GM18861 (cell line): Measurements from ENCODE around the gene HTR3E.
"Not testable (repeated sequence)": the region's sequence is repeated elsewhere in the genome, so short reads cannot be mapped to it uniquely, and the experiment has no call there.

ENCODE experiments used
- ATAC-seq: cut with Tn5 transposase; IDR thresholded peaks from one replicate; pipeline ENCODE4 v1.9.1; 2021; ENCODE audit not compliant: unreplicated experiment

HTR3E gene, protein sequence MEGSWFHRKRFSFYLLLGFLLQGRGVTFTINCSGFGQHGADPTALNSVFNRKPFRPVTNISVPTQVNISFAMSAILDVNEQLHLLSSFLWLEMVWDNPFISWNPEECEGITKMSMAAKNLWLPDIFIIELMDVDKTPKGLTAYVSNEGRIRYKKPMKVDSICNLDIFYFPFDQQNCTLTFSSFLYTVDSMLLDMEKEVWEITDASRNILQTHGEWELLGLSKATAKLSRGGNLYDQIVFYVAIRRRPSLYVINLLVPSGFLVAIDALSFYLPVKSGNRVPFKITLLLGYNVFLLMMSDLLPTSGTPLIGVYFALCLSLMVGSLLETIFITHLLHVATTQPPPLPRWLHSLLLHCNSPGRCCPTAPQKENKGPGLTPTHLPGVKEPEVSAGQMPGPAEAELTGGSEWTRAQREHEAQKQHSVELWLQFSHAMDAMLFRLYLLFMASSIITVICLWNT

DNA sequence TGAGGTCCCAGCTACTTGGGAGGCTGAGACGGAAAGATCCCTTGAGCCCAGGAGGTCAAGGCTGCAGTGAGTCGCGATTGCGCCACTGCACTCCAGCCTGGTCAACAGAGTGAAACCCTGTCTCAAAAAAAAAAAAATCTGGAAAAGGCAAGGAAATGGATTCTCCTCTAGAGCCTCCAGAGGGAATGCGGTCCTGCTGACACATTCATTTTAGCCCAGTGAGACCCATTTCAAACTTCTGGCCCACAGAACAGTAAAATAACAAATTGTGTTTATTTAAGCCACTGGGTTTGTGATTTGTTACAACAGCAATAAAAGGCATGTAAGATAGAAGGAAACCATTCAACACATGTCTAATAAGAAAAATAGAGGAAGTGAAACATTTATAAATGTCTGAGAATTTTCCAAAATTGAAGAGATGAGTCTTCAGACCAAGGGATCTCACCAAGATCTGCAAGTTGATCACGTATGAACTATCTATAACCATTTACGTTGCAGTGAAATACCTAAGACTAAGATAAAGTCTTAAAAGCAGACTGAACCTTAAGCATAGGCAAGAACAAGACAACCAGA is at the start of gene HTR3E:
Gene HTR3E, plus strand, starts transcription at position 254 of the 573 bp plus-strand sequence. CDS start 466 bp downstream, outside the sequence.
- ATAC-seq, result no peak

DNA sequence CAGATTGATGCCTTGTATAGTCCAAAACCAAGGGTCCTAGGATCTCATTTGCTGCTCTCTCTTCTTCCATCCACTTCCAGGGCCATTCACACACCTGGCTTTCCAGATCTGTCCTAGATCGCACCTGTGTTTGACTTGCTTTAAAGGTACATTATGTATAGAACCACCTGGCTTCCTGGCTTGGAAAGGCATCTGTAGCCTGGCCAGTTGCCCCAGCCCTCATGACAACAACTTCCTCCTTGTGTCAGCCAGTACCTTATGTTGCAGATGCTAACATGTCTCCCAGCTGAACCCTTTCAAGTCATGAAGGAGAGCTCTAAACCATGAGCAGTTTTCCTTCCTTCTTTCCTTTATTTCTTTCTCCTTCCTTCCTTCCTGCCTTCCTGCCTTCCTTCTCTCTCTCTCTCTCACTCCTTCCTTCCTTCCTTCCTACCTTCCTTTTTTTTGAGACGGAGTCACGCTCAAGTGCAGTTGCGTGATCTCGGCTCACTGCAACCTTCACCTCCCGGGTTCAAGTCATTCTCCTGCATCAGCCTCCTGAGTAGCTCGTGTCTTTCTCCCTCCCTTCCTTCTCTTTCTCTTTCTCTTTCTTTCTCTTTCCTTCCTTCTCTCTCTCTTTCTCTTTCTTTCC is 46.5 kb upstream of the HTR3E start:
- no peak for ATAC-seq

DNA sequence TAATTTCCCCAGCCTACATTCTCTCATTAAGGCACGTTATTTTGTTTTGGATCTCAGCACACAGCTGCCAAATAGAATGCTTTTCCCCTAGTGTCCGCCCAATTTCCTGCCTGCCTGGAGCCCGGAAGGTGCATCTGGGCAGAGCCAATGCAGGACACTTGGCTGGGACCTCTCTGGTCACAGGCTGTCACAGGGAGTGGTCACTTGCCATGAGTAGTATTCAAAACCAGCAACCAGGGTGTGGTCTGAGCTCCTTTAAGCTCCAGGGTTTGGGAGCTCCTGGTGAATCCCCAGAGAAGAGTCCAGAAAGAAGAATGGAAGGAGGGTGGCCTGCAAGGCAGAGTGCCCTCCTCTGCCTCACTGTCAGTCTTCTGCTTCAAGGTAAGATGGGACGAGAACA is 44.1 kb upstream of the HTR3E start, which contains the start of gene HTR3C:
Gene HTR3C, plus strand, starts transcription at position 281 of the 400 bp plus-strand sequence. Its CDS starts 34 bp downstream, at position 315.
- ATAC-seq, result no peak

DNA sequence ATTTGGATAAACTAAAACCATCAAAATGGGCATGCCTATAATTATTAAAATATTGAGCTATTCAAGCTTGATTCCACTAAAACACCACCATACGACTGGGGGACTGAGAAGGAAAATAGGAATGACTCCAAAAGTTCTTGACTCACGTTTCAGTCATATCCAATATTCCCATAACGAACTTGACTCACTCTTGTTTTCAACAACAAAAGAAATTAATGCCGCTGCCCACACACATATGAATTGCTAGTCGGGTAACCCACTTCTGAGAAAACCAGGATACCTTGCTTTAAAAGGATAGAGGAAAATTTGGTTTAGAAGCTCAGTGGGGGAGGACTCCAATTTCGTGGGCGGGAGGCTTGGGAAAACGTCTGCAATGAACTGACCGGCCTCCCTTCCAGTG is 38.8 kb upstream of the HTR3E start:
- no peak for ATAC-seq

DNA sequence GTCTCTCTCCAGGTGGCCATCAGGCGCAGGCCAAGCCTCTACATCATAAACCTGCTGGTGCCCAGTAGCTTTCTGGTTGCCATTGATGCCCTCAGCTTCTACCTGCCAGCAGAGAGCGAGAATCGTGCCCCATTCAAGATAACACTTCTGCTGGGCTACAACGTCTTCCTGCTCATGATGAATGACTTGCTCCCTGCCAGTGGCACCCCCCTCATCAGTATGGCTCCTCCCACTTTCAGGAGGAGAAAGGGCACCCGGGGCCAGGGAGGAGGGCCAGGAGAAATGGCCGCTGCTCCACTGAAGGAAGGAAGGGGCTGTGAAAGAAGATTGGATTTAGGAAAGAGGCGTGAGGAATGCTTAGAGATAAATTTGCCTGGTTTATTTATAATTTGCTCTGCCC is 37.4 kb upstream of the HTR3E start:
- ATAC-seq, result no peak

DNA sequence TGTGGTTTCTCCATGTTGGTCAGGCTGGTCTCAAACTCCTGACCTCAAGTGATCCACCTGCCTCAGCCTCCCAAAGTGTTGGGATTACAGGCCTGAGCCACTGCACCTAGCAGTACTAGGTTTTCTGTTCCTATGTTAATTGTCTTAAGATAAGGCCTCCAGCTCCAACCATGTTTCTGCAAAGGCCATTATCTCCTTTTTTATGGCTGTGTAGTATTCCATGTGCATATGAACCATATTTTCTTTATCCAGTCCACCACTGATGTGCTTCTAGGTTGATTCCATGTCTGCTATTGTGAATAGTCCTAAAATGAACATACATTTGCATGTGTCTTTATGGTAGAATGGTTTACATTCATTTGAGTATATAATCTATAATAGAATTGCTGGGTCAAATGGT is 34.2 kb upstream of the HTR3E start:
- ATAC-seq, result no peak

DNA sequence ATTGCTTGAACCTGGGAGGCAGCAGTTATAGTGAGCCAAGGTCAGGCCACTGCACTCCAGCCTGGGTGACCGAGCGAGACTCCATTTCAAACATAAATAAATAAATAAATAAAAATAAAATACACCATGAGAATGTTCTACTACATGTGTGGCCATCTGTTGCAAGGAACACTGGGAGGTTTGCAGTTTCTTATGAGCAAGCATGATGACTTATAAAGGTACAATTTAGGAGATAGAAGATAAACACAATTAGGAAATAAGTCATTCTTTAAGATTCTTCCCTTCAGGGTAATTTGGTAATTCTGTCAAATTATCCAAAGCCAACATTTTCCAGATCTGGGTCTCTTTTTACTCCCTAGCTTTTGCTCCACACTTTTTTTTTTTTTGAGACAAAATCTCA is 30.7 kb upstream of the HTR3E start:
- ATAC-seq, result no peak

DNA sequence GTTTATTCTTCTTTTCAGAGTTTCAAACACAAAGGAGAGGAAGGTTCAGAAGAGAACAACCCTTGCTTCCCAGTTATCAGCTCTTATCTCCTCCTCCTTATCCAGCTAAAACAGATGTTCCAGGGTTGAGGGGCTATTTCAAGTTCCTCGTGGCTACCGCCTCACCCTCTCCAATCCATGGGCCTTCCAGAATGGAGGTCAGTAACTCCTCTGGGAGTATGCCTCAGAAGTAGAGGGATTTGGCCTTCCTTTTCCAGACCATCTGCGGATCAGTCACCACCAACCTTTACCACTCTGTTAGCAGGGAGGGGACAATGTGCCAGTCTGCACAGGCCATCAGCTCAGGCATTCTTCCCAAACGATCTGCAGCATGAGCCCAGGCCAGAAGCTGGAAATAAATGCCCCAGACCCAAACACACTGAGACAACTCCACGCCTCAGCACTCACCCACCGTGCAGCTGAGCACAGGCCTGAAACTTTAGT is 29.2 kb upstream of the HTR3E start:
- ATAC-seq, result no peak

DNA sequence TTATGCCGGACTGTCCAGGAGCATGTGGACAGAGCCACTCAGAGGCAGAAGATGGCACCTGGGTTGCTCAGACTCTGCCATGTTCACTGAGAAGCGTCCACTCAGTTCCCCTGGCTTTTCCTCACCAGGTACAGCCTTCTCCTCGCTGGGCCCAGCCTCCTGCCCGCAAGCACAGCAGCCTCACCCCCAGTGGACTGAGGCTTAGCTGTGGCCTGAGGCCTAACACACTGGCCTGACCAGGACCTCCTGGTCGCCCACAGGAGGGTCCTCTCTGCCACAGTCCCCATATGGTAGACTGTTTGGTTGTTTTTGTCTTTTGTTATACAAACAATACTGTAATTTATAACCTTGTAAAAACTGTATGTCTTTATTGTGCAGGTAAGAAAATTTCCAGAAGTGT is 28.5 kb upstream of the HTR3E start:
- no peak for ATAC-seq

DNA sequence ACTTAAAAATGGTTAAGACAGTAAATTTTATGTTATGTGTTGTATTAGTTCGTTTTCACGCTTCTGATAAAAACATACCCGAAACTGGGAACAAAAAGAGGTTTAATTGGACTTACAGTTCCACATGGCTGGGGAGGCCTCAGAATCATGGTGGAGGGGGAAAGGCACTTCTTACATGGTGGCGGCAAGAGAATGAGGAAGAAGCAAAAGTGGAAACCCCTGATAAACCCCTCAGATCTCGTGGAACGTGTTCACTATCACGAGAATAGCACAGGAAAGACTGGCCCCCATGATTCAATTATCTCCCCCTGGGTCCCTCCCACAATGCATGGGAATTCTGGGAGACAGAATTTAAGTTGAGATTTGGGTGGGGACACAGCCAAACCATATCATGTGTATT is 25.7 kb upstream of the HTR3E start:
- not testable (repeated sequence) for ATAC-seq

DNA sequence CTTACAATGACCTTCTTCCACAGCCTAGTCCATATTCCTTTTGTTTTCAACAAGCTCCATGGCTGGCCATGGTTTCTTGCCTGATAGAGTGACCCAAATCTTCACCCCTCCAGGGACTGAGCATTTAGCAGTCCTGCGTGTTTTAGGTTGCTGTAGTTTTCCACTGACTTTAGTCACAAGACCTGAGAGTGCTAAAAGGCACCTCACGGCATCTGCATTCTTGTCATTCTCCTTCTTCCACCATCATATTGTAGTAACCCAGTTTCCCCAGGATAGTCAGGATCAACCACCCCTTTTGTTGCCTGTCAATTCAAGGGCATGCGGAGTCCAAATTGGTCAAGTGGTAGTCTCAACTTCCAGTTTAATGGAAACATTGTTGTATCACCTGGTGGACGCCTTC is 23.2 kb upstream of the HTR3E start:
- no peak for ATAC-seq

DNA sequence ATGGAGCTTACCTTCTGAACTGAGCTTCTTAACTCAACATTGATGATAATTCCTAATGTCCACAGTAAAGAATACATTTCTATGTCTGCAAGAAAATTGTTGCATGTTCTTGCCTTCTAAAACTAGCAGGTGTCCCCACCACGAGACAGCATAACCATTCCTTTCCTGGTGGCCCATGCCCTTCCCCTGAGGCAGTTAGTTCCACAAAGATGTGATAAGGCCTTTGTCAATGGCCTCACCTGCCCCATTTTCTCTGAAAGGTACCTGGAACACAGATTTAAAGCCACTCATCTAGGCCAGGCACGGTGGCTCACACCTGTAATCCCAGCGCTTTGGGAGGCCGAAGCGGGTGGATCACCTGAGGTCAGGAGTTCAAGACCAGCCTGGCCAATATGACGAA is 21.0 kb upstream of the HTR3E start:
- ATAC-seq, result no peak

DNA sequence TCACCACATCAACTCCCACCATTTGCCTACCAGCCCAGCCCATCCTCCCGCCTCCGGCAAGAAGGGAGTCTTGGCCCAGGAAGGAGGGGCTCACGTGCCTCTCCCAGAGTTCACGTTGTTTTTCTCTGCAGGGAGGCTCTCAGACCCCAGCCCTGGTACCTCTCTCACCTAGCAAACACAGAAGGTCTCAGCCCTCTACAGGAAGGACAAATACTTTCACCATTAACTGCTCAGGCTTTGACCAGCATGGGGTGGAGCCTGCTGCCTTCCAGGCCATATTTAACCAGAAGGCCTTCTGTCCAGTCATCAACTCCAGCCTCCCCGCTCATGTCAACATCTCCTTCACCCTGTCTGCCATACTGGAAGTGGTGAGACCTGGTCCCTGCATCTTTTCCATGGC is 19.0 kb upstream of the HTR3E start:
- ATAC-seq, result no peak

DNA sequence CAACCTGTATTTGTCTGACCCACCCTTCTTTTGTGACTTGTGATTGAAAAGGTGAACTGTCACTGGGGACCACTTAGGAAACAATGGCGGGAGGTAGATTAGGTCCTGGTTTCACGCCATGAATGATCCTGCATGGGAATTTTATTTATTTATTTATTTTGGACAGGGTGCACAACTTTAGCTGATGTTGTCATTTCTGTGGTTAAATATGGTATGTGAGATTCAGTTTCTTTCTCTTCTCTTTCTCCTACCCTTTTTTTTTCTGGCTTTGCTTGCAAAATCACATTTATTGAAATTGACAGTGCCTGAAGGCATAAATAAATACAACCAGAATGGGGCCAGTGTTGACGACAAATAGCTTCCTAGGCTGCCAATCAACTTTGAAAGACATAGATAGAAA is 18.0 kb upstream of the HTR3E start:
- no peak for ATAC-seq

DNA sequence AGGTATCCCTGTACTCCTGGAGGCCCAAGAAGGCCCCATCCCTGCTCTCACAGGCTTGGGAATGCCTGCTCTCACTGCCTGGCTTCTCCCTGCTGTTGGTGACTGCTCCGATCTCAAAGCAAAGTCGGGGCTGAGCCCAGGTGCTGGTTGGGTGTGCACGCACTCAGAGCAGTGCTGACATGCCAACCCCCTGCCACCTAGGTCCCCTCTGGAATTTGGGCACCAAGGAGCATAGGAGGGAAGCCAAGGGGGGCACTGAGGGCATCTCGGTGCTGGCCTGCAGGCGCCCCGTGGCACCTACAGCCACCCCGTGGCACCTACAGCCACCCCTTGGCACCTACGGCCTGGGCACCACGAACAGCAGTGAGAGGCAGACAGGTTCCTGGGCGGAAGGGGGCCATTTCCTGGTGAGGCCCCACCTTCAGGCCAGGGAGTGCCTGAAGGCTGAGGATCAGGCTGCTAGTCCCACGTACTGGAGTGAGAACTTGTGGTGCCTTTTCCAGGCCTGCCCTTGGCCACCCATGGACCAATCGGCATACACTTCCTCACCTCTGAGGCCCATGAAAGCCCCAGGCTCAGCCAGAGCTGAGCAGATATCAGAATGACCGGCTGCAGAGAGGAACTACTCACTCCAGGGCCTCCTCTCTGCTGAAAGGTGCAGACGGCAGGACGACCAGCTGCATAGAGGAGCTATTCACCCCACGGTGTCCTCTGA is 15.6 kb upstream of the HTR3E start:
- ATAC-seq, result no peak

DNA sequence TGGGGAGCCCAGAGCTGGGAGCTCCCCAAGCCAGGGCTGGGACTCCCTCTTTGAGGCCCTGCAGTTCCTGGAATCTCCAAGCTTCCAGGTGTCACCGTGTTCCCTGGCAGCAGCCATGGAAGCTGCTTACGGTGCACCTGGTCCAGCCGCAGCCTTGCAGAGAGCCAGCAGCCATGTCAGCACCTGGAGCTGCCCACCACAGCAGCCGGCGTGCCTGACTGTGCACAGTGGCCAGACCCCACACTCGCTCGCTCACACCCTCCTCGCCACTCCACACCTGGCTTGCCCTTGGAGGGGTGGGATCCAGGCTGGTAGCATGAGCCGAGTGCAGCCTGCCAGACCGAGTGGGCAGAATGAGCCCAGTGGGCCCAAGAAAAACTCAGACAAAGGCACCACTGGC is 14.8 kb upstream of the HTR3E start:
- no peak for ATAC-seq

DNA sequence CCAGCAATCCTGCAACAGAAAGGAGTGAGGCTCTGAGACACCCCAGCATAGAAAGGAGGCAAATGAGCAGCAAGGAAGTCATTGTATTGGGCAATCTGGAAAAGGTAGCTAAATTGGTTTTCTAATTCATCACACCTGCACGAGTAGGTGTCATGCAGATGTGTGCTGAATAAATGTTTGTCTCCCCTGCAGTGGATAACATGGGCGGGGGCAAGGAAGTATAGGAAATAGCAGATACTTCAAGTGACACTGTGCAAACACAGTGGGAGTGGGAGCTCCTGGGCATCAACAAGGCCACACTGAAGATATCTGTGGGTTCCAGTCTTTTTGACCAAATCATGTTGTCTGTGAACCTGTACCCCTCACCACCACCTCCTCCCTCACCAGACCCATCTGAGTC is 14.4 kb upstream of the HTR3E start:
- no peak for ATAC-seq

DNA sequence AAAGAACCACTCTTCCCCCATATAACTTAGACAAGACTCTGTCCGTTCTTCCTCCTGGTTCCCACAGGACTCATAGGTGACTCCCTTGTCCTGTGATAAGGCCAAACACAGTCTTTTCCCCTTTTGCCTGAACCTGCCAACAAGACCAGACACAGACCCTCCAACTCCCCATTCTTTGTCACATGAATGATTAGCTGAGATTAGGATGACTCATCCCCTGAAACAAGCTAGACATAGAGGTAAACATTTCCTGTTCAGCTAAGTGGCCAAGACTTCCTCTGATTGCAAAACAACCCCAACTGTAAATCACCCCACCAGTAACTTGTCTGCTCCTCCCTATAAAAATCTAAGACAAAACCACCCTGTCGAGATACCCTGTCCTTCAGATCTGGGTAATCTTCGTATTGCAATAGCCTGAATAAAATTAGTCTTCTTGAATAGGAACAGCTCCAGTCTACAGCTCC is 11.4 kb upstream of the HTR3E start:
- no peak for ATAC-seq

DNA sequence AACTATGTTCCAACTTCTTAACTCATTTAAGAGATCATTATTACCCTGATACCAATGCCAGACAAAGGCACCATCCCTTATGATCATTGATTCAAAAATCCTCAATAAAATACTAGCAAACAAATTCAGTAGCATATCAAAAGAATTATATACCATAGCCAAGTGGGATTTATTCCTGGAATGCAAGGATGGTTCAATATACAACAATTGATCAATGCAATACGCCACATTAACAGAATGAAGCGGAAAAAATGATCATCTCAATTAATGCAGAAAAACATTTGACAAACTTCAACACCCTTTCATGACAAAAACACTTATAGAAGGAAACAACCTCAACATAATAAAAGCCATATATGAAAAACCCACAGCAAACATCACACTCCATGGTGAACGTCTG is 4.7 kb upstream of the HTR3E start:
- no peak for ATAC-seq

DNA sequence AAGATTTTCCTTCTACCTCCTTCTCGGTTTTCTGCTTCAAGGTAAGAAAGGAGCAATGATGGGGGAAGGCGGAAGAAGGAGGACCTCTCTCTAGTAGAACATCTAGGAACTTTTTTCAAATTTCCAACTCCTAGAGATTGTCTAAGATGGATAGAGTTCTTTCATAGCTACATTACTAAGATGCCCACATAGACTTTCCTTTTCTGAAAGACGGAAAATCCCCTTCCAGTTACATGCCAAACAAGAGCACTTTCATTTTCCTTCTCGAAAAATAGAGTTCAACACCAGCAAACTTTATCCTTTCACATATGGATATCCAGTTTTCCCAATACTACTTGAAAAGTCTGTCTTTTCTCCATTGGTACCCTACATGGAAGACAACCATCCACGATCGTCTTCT is 692 bp downstream of the HTR3E start:
- no peak for ATAC-seq
